Liver (tissue), 9 donors: ENCODE results near the gene ST3GAL3. TPM values are rescaled to one million over a fixed set of nuclear protein-coding genes. Genes with fewer than 3 reads are reported as not detected.

Experiments used
- DNase-seq: peaks from one replicate; pipeline ENCODE4 v3.0.0-alpha.2; 2017; ENCODE audit warnings: low spot score
- H3K27ac ChIP-seq, 2 donors: one replicate each; pipeline ENCODE4 v1.7.0; 2013; ENCODE audit warnings: inconsistent platforms in 2 of 2, low read length in 2 of 2, control low read depth in 1 of 2, low read depth in 1 of 2, mild to moderate bottlenecking in 1 of 2
- H3K27me3 ChIP-seq, 4 donors: one replicate each; pipeline versions ENCODE4 v1.6.1 to v1.7.0; 2013; ENCODE audit warnings: low read length in 3 of 4, inconsistent platforms in 1 of 4, mild to moderate bottlenecking in 1 of 4, moderate library complexity in 1 of 4; ENCODE audit not compliant: control insufficient read depth in 4 of 4, insufficient read depth in 4 of 4
- H3K36me3 ChIP-seq, 4 donors: one replicate each; pipeline versions ENCODE4 v1.6.1 to v1.7.0; 2013; ENCODE audit warnings: low read length in 3 of 4, mild to moderate bottlenecking in 3 of 4, low read depth in 1 of 4, moderate library complexity in 1 of 4; ENCODE audit not compliant: control insufficient read depth in 4 of 4, insufficient read depth in 3 of 4
- H3K4me1 ChIP-seq, 4 donors: one replicate each; pipeline versions ENCODE4 v1.6.1 to v1.7.0; 2013; ENCODE audit warnings: low read length in 3 of 4, mild to moderate bottlenecking in 3 of 4, moderate library complexity in 1 of 4; ENCODE audit not compliant: control insufficient read depth in 4 of 4, insufficient read depth in 4 of 4
- H3K4me3 ChIP-seq, 3 donors: one replicate each; pipeline versions ENCODE4 v1.6.1 to v1.7.0; 2013; ENCODE audit warnings: low read length in 3 of 3, control low read depth in 1 of 3, low read depth in 1 of 3, mild to moderate bottlenecking in 1 of 3
- H3K9ac ChIP-seq, 2 donors: one replicate each; pipeline ENCODE4 v1.7.0; 2013; ENCODE audit warnings: low read length in 2 of 2, mild to moderate bottlenecking in 2 of 2, moderate library complexity in 2 of 2, control low read depth in 1 of 2, low read depth in 1 of 2
- H3K9me3 ChIP-seq, 4 donors: one replicate each; pipeline versions ENCODE4 v1.6.1 to v1.7.0; 2013; ENCODE audit warnings: low read length in 3 of 4; ENCODE audit not compliant: control insufficient read depth in 4 of 4
- EGR1 ChIP-seq, 2 donors: IDR thresholded peaks; 2 replicates each; pipeline ENCODE4 v1.6.1; 2016 to 2018; ENCODE audit warnings: antibody characterized with exemption in 2 of 2, low read depth in 2 of 2
- FOXA1 ChIP-seq: IDR thresholded peaks from 2 replicates; pipeline ENCODE4 v1.6.1; 2016; ENCODE audit warnings: antibody characterized with exemption
- FOXA2 ChIP-seq: IDR thresholded peaks from 2 replicates; pipeline ENCODE4 v1.6.1; 2016; ENCODE audit warnings: antibody characterized with exemption
- GABPA ChIP-seq, 2 donors: IDR thresholded peaks in 1 of 2; conservative IDR thresholded peaks in 1 of 2; 2 replicates each; pipeline ENCODE4 v1.6.1; 2016; ENCODE audit warnings: antibody characterized with exemption in 2 of 2, mild to moderate bottlenecking in 1 of 2, moderate library complexity in 1 of 2
- HNF4A ChIP-seq, 2 donors: conservative IDR thresholded peaks; 2 replicates each; pipeline ENCODE4 v1.6.1; 2016; ENCODE audit warnings: antibody characterized with exemption in 2 of 2, mild to moderate bottlenecking in 2 of 2
- HNF4G ChIP-seq: IDR thresholded peaks from 2 replicates; pipeline ENCODE4 v1.6.1; 2016; ENCODE audit warnings: antibody characterized with exemption
- JUND ChIP-seq, 2 donors: IDR thresholded peaks; 2 replicates each; pipeline ENCODE4 v1.6.1; 2016; ENCODE audit warnings: antibody characterized with exemption in 2 of 2
- NR2F2 ChIP-seq: IDR thresholded peaks from 2 replicates; pipeline ENCODE4 v1.6.1; 2016; ENCODE audit warnings: antibody characterized with exemption
- RAD21 ChIP-seq, 2 donors: IDR thresholded peaks; 2 replicates each; pipeline ENCODE4 v1.6.1; 2016; ENCODE audit warnings: antibody characterized with exemption in 2 of 2, mild to moderate bottlenecking in 2 of 2
- RXRA ChIP-seq, 2 donors: IDR thresholded peaks; 2 replicates each; pipeline ENCODE4 v1.6.1; 2017 to 2018; ENCODE audit warnings: antibody characterized with exemption in 2 of 2, mild to moderate bottlenecking in 1 of 2
- SP1 ChIP-seq: IDR thresholded peaks from 2 replicates; pipeline ENCODE4 v1.6.1; 2018; ENCODE audit warnings: antibody characterized with exemption, mild to moderate bottlenecking
- TAF1 ChIP-seq: conservative IDR thresholded peaks from 2 replicates; pipeline ENCODE4 v1.6.1; 2016; ENCODE audit warnings: antibody characterized with exemption, mild to moderate bottlenecking
- YY1 ChIP-seq: IDR thresholded peaks from 2 replicates; pipeline ENCODE4 v1.6.1; 2016; ENCODE audit warnings: antibody characterized with exemption, mild to moderate bottlenecking
- WGBS: extraction: QIAGEN DNeasy Blood & Tissue Kit; methylation state at CpG from one replicate; pipeline ENCODE4 v1.1.7; 2013; 5-methylcytosine and 5-hydroxymethylcytosine counted together
- polyA plus RNA-seq, 2 donors: library from polyadenylated mRNA; stranded (reverse) in 1 of 2; unstranded in 1 of 2; fragments of 200-250 nt in 1 of 2; fragments of >200 nt in 1 of 2; fragmentation: Nextera tagmentation in 1 of 2; extraction: Ambion mirVana in 1 of 2; gene quantifications; one replicate each; pipeline versions ENCODE4 v1.2.1 to v1.2.3, GENCODE V29; 2013 to 2015
- total RNA-seq, 2 donors: library from RNA; depleted of rRNA; stranded (reverse); fragments of >200 nt; gene quantifications; one replicate each; pipeline ENCODE4 v1.2.3, GENCODE V29; 2014
- TF ChIP-seq, protein P1 (sequence below): IDR thresholded peaks from 2 replicates; pipeline ENCODE4 v1.6.1; 2016; ENCODE audit warnings: antibody characterized with exemption
- TF ChIP-seq, protein P2 (sequence below): IDR thresholded peaks from 2 replicates; pipeline ENCODE4 v1.6.1; 2016; ENCODE audit warnings: antibody characterized with exemption, mild to moderate bottlenecking
- TF ChIP-seq, protein P3 (sequence below): fragments of 150-350 bp; IDR thresholded peaks from 2 replicates; pipeline ENCODE4 v1.5.1; 2017; ENCODE audit warnings: improper control_type of control experiment, low read depth, low read length; ENCODE audit not compliant: missing input control
- TF ChIP-seq, protein P4 (sequence below): IDR thresholded peaks from 2 replicates; pipeline ENCODE4 v1.6.1; 2016; ENCODE audit warnings: antibody characterized with exemption
- TF ChIP-seq, protein P5 (sequence below): IDR thresholded peaks from 2 replicates; pipeline ENCODE4 v1.6.1; 2016; ENCODE audit warnings: antibody characterized with exemption
- donor health status: healthy.
- donor health status: healthy.
- donor health status: healthy.
- donor health status: healthy.
- donor health status: healthy.

The ST3GAL3 gene
- total and polyA plus RNA-seq, 4 donors = 4.9 to 11.4 (median 8.1) TPM

DNA sequence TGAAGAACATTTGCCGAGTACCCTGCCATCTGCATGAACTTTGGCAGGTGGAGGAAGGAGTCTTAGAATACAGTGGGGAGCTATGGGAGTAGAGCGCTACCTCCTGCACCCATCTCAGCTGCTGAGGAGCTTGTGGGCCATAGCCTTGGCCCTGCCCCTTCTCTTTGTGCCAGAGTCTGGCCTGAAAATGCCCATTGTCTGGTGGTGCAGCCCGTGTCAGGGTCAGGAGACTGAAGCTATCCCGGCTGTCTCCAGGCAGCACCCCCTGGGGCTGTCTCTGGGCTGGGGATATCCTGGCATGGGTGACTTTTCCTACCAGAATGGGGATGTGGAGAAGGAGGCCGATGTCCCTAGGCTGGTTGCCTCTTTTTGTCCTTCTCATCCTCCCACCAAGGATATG, 246.7 kb downstream of the ST3GAL3 start:
- H3K4me3 ChIP-seq = no peak overlapping the region
- no peak overlapping the region for H3K9ac ChIP-seq
- H3K9me3 ChIP-seq = no peaks in the 10 kb centered on the region
- no peak for DNase-seq
- H3K4me1 ChIP-seq = no peaks in the 10 kb centered on the region
- 95% methylated on average over 5 of the region's 5 CpGs for WGBS
- H3K36me3 ChIP-seq = peaks cover 2 to 33% (median 8%) of the 10 kb centered on the region in 4 donors
- no peaks in the 10 kb centered on the region for H3K27me3 ChIP-seq
- TF ChIP-seq JUND (IDR thresholded peaks at IDR 0.05) = no peak
- TF ChIP-seq HNF4G = no peak
- TF ChIP-seq, protein P1, sequence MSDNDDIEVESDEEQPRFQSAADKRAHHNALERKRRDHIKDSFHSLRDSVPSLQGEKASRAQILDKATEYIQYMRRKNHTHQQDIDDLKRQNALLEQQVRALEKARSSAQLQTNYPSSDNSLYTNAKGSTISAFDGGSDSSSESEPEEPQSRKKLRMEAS = no peak
- no peak for TF ChIP-seq YY1
- no peak for TF ChIP-seq EGR1 (IDR thresholded peaks at IDR 0.05; ENCODE audit: low read depth in 2 of 2)
- TF ChIP-seq NR2F2 = no peak
- no peak for TF ChIP-seq RAD21 (IDR thresholded peaks at IDR 0.05)
- TF ChIP-seq HNF4A (conservative IDR thresholded peaks at IDR 0.05) = no peak
- TF ChIP-seq, protein P2, sequence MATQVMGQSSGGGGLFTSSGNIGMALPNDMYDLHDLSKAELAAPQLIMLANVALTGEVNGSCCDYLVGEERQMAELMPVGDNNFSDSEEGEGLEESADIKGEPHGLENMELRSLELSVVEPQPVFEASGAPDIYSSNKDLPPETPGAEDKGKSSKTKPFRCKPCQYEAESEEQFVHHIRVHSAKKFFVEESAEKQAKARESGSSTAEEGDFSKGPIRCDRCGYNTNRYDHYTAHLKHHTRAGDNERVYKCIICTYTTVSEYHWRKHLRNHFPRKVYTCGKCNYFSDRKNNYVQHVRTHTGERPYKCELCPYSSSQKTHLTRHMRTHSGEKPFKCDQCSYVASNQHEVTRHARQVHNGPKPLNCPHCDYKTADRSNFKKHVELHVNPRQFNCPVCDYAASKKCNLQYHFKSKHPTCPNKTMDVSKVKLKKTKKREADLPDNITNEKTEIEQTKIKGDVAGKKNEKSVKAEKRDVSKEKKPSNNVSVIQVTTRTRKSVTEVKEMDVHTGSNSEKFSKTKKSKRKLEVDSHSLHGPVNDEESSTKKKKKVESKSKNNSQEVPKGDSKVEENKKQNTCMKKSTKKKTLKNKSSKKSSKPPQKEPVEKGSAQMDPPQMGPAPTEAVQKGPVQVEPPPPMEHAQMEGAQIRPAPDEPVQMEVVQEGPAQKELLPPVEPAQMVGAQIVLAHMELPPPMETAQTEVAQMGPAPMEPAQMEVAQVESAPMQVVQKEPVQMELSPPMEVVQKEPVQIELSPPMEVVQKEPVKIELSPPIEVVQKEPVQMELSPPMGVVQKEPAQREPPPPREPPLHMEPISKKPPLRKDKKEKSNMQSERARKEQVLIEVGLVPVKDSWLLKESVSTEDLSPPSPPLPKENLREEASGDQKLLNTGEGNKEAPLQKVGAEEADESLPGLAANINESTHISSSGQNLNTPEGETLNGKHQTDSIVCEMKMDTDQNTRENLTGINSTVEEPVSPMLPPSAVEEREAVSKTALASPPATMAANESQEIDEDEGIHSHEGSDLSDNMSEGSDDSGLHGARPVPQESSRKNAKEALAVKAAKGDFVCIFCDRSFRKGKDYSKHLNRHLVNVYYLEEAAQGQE = no peak
- TF ChIP-seq, protein P3, sequence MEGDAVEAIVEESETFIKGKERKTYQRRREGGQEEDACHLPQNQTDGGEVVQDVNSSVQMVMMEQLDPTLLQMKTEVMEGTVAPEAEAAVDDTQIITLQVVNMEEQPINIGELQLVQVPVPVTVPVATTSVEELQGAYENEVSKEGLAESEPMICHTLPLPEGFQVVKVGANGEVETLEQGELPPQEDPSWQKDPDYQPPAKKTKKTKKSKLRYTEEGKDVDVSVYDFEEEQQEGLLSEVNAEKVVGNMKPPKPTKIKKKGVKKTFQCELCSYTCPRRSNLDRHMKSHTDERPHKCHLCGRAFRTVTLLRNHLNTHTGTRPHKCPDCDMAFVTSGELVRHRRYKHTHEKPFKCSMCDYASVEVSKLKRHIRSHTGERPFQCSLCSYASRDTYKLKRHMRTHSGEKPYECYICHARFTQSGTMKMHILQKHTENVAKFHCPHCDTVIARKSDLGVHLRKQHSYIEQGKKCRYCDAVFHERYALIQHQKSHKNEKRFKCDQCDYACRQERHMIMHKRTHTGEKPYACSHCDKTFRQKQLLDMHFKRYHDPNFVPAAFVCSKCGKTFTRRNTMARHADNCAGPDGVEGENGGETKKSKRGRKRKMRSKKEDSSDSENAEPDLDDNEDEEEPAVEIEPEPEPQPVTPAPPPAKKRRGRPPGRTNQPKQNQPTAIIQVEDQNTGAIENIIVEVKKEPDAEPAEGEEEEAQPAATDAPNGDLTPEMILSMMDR = no peak
- no peak for TF ChIP-seq GABPA (IDR thresholded peaks at IDR 0.05 in 1 of 2, conservative IDR thresholded peaks at IDR 0.05 in 1 of 2)
- TF ChIP-seq TAF1 = no peak
- TF ChIP-seq FOXA2 = no peak
- TF ChIP-seq, protein P4, sequence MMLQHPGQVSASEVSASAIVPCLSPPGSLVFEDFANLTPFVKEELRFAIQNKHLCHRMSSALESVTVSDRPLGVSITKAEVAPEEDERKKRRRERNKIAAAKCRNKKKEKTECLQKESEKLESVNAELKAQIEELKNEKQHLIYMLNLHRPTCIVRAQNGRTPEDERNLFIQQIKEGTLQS = no peak
- no peak for TF ChIP-seq SP1
- no peak for TF ChIP-seq RXRA (IDR thresholded peaks at IDR 0.05)
- no peak for TF ChIP-seq FOXA1
- TF ChIP-seq, protein P5, sequence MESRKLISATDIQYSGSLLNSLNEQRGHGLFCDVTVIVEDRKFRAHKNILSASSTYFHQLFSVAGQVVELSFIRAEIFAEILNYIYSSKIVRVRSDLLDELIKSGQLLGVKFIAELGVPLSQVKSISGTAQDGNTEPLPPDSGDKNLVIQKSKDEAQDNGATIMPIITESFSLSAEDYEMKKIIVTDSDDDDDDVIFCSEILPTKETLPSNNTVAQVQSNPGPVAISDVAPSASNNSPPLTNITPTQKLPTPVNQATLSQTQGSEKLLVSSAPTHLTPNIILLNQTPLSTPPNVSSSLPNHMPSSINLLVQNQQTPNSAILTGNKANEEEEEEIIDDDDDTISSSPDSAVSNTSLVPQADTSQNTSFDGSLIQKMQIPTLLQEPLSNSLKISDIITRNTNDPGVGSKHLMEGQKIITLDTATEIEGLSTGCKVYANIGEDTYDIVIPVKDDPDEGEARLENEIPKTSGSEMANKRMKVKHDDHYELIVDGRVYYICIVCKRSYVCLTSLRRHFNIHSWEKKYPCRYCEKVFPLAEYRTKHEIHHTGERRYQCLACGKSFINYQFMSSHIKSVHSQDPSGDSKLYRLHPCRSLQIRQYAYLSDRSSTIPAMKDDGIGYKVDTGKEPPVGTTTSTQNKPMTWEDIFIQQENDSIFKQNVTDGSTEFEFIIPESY = no peak
- no peak overlapping the region for H3K27ac ChIP-seq
